22Rv1 (cell line): ENCODE measurements around the gene DEFB132.
A peak's percentile ranks its signal among the peaks of the same experiment; 100 is the strongest.

Experiments used
- H3K27ac ChIP-seq: fragments of 450-650 bp; 2 replicates; pipeline ENCODE4 v1.5.1; 2017
- ZFX ChIP-seq: fragments of 450-650 bp; IDR thresholded peaks from 2 replicates; pipeline ENCODE4 v1.6.1; 2017; ENCODE audit warnings: antibody characterized with exemption, borderline replicate concordance
- TF ChIP-seq, protein P1 (sequence below): fragments of 450-650 bp; IDR thresholded peaks from 2 replicates; pipeline ENCODE4 v1.5.1; 2017; ENCODE audit warnings: mild to moderate bottlenecking

The DEFB132 gene

GRCh38 chr20:257419-257818, at the start of gene DEFB132:
Gene DEFB132 (plus strand): TSS chr20:257724. CDS start chr20:257779, 55 bp downstream.
- H3K27ac ChIP-seq, result peak within 1 kb of the TSS; percentile 40; the same call in 1 of the 2 replicates
- TF ChIP-seq ZFX, result no peak
- TF ChIP-seq, protein P1, sequence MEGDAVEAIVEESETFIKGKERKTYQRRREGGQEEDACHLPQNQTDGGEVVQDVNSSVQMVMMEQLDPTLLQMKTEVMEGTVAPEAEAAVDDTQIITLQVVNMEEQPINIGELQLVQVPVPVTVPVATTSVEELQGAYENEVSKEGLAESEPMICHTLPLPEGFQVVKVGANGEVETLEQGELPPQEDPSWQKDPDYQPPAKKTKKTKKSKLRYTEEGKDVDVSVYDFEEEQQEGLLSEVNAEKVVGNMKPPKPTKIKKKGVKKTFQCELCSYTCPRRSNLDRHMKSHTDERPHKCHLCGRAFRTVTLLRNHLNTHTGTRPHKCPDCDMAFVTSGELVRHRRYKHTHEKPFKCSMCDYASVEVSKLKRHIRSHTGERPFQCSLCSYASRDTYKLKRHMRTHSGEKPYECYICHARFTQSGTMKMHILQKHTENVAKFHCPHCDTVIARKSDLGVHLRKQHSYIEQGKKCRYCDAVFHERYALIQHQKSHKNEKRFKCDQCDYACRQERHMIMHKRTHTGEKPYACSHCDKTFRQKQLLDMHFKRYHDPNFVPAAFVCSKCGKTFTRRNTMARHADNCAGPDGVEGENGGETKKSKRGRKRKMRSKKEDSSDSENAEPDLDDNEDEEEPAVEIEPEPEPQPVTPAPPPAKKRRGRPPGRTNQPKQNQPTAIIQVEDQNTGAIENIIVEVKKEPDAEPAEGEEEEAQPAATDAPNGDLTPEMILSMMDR, result no peak

DNA sequence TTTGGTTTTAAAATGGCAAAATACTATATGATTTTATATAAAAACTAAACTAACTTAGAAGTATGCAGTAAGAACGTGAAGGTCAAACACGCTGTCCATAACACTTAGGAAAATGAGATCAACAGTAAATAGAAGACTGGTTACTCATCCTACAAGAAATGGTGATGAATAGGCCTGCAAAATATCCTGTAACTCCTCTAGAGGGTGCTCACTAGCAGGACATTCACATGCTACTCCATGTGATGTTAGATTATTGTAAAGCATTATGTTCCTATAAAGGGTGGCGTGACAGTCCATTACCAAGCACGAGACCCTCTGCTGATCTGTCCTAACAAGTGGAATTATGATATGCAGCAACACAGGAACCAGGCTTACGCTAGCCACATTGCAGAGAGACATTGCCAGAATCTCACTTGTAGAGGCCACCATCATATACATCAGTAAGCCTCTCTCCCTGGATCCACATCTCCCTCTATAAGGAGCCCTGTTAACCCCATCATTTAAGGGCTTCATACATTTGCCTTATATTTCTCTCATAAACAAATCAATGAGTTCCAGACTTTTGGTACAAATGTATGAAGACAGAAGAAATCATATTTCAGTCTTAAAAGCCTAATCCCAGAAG, 48.5 kb upstream of the DEFB132 start:
- H3K27ac ChIP-seq, result no peak overlapping the region

DNA sequence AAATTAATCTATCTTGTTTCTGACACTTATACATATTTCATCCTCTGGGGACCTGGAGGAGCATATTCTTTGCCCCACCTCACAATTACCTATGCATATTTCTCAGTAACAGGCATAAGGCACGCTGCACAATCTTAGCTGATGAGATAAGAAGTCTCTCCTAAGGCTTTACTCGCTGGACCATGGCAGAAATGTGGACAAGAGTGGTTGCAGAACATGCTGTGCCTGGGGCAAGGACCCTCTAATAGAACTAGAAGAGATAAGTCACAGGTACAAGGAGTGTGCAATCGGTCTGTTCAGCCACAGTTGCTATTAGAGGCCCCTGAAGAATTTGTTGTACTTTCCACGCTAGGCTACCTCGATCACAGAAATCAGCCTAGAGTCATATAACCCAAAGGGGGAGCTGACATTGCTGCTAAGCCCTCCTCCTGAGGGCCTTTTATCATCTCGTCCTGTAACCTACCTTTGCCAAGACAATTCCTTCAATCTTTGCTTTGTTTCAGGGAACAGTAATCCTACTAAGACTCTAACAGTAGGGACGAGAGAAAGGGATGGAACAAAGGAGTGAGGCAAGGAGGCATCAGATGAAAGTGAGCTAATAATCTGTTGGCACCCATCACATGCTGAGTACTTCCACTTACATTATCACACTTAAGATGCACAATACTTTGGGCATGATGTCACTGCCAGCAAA, 46.6 kb upstream of the DEFB132 start:
- TF ChIP-seq, protein P1, result no peak
- no peak for TF ChIP-seq ZFX
- H3K27ac ChIP-seq, result no peak overlapping the region

More for the DNA sequence above, 48.5 kb upstream of the DEFB132 start:
- no peak for TF ChIP-seq ZFX
- TF ChIP-seq, protein P1, result peak; percentile 78

- TF ChIP-seq, protein P1, result no peak
- no peak for TF ChIP-seq ZFX
- no peak overlapping the region for H3K27ac ChIP-seq
These were observed 43.1 kb upstream of the DEFB132 start for GRCh38 chr20:214383-214782.

DNA sequence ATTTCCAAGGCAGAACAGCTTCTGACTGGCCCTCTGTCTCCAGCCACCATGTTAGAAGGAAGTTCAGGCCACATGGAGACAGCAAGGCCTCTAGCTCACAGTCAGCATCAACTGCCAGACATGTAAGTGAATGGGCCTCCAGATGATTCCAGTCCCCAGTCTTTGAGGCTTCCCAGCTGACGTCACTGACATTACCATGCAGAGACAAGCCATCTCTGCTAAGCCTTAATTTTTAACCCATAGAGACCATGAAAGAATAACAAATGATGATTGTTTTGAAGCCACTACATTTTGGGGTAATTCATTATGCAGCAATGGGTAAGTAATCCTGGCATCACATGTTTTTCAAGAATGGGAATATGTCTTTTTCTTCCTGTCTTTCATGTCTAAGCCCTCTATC, 41.7 kb upstream of the DEFB132 start:
- TF ChIP-seq ZFX, result no peak
- TF ChIP-seq, protein P1, result no peak
- H3K27ac ChIP-seq, result no peak overlapping the region

DNA sequence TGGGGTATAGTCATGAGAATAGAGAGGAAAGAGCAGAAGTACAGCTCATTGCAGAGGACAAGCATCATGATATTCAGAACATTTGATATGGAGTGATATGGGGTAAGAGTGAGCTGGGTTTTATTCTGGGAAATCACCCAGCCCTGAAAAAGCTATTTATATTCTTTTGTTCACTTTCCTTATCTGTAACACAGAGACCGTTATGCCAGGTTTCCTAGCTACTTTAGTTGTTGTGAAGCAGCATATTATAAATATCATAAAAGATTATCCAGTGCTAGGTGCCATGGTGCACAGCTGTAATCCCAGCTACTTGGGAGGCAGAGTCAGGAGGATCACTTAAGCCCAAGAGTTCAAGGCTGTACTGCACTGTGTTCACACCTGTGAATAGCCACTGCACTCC, 40.3 kb upstream of the DEFB132 start:
- no peak for TF ChIP-seq ZFX
- TF ChIP-seq, protein P1, result no peak
- no peak overlapping the region for H3K27ac ChIP-seq
